Uterus (tissue), 2 donors: ENCODE data around the gene GDF7.

ENCODE experiments used
- POLR2A ChIP-seq, 2 donors: fragments of 450-650 bp; IDR thresholded peaks; one replicate each; pipeline ENCODE4 v1.6.1; 2016; ENCODE audit warnings: antibody characterized with exemption in 2 of 2, mild to moderate bottlenecking in 1 of 2, moderate library complexity in 1 of 2
- TF ChIP-seq, protein P1 (sequence below), 4 experiments: fragments of 200-600 bp in 2 of 4; fragments of 450-650 bp in 2 of 4; sonication (generic) in 2 of 4; IDR thresholded peaks; one replicate each; pipeline ENCODE4 v1.5.1; 2016 to 2019; ENCODE audit warnings: antibody characterized with exemption in 4 of 4, mild to moderate bottlenecking in 2 of 4, moderate library complexity in 1 of 4

DNA sequence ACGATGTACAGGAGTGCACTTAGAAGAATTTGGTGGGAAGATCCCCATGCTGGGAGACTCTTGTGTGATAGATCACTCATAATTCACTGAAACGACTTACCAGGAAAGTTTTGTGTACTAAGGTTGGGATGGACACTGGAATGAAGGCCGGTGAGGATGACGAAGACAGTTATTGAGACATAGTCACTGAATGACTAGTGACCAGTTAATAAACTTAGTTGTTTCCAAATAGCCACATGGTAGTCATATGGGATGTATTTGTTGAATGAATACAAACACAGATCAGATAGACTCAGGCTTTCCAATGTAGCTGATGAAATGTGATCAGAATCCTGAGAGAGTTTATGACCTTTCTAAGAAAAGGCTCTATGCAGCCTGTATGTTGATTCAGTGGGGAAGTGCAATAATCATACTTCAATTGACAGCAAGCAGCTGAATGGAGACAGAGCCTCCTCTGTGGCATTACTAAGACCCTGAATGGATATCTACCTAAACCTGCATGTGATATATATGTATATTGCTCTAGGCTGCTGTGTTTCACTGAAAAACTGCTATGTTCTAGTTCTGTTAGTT lies 20.4 kb downstream of the GDF7 start:
- TF ChIP-seq, protein P1, sequence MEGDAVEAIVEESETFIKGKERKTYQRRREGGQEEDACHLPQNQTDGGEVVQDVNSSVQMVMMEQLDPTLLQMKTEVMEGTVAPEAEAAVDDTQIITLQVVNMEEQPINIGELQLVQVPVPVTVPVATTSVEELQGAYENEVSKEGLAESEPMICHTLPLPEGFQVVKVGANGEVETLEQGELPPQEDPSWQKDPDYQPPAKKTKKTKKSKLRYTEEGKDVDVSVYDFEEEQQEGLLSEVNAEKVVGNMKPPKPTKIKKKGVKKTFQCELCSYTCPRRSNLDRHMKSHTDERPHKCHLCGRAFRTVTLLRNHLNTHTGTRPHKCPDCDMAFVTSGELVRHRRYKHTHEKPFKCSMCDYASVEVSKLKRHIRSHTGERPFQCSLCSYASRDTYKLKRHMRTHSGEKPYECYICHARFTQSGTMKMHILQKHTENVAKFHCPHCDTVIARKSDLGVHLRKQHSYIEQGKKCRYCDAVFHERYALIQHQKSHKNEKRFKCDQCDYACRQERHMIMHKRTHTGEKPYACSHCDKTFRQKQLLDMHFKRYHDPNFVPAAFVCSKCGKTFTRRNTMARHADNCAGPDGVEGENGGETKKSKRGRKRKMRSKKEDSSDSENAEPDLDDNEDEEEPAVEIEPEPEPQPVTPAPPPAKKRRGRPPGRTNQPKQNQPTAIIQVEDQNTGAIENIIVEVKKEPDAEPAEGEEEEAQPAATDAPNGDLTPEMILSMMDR (IDR thresholded peaks at IDR 0.05), result no peak
- no peak for TF ChIP-seq POLR2A (IDR thresholded peaks at IDR 0.05)
